Left renal pelvis (tissue), 4 donors: ENCODE measurements around the gene BHLHE41. TPM values are rescaled to one million over a fixed set of nuclear protein-coding genes. Genes with fewer than 3 reads are reported as not detected.

Experiments used
- DNase-seq, 4 donors: peaks; one replicate each; pipeline ENCODE4 v3.0.0-alpha.2; 2013; ENCODE audit warnings: low read depth in 4 of 4, low spot score in 3 of 4
- polyA plus RNA-seq, 4 donors: library from polyadenylated mRNA; unstranded; fragments of 120-200 nt; gene quantifications; one replicate each; pipeline ENCODE4 v1.2.1, GENCODE V29; 2013; ENCODE audit not compliant: insufficient read length in 4 of 4

Gene BHLHE41
- polyA plus RNA-seq, 4 donors = 1.5 to 5.6 (median 2.4) TPM

DNA sequence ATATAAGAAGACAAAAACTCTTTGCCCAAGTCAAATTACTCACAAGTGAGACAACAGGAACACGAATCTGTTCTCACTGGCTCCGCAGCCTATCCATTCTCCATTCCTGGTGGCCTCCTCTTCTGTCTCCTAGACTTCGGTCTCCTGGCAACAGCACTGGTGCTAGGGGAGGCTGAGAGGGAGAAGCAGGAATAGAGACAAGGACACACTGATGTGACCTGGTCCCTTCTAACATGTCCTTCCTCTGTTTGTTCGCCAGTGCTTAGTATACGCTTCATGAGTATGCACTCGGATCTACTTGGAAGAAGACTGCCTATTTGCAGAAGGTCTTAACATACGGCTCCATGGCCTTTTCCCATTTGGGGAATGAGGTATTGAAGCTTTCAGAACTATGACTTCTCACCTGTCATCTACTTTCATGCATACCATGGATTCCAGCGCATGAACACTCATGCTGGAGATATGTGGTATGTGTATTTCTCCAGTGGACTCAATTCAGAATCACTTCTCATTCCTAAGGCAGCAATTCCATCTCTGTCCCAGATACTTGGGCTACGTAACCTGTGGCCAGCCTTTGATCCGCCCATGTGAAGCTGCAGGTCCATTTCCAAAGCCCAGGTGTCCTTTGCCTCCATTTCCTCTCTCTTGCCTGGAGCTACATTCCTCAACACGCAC, 33.9 kb downstream of the BHLHE41 start:
- DNase-seq = no peak

DNA sequence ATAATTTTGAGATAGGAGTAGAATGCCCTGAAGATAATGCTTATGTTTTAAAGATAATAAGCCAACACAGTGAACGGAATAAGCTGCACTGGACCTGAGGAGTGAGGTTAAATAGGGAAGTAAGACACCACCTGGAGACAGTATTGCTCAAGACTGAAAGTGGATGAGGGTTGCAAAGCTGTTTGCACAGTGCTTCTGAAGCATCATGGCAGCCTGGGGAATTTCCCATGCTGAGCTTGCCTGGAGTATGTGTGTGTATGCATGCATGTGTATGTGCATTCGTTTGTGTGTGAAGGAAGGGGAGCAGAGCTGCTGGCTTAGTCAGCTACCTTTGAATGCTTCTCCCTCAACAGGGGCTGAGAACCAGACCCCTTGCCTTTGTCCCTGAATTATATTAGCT, 35.8 kb downstream of the BHLHE41 start:
- DNase-seq = no peak

DNA sequence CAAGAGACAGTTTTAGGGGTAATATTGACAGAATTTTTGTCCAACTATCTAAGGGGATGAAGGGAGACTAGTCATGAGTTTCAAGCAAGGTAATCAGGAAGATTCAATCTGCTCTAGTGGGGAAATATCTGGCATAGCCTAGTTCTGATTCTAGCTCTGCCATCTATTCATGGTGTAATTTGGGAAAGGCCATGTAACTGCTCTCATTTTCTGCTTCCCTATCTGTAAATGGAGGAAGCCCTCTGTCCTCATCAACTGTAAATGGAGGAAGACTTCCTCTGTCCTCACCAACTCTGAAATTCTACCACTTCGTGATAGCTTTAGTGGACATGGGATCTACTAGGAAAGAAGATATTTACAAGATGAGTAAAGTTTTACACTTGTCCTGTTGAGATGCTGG, 37.9 kb downstream of the BHLHE41 start:
- DNase-seq = no peak

- no peak for DNase-seq
Observed at GRCh38 chr12:26080911-26081310, 43.9 kb downstream of the BHLHE41 start.

DNA sequence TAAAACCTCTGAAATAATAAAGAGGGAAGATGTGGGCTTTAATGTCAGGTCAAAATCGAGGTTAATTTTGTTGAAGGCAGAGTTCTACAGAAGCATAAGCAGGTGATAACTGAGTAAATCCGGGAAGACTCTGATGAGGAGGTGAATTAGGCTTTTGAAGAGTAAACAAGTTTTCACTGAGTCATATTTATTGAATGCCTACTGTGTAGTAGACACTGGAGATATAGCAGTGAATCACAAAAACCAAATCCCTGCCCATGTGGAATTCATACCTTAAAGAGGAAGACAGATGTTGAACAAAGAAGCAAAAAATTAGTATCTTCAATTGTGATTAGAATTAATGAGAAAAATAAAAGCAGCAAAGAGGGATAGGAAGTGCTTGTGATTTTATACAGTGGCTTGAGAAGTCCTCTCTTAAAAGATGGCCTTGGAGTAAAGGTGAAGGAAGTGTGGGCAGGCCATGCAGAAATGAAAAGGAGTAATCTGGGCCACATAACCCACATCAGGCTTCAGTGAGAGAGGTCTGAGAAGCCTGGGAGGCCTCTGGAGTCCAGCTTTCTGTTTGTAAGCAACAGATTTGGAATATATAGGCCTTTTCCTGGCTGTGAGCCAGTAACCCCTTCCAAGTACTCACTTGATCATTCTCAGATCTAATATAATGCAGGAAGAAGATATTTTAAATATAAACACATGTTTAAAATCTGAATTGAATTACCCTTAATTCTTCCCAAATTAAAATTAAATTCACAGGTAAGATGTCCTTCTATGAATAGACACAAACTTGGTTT, 46.7 kb downstream of the BHLHE41 start:
- no peak for DNase-seq

Other genes with a start within 250 kb of the BHLHE41 start
- 10 to 100 TPM; 61.6 to 76.0 (median 69.8) TPM for gene RASSF8, start 166.4 kb downstream of the BHLHE41 start, polyA plus RNA-seq
- 10 to 100 TPM; 12.7 to 36.0 (median 18.4) TPM for gene SSPN, start 70.5 kb upstream of the BHLHE41 start, polyA plus RNA-seq